Breast epithelium (tissue), 4 donors: Measurements from ENCODE around the gene ZNF425. TPM values are rescaled to one million over a fixed set of nuclear protein-coding genes. Genes with fewer than 3 reads are reported as not detected.
"Not testable (repeated sequence)": the region's sequence is repeated elsewhere in the genome, so short reads cannot be mapped to it uniquely, and the experiment has no call there.

ENCODE experiments used
- DNase-seq, 2 donors: peaks; one replicate each; pipeline ENCODE4 v3.0.0-alpha.2; 2019; ENCODE audit warnings: low spot score in 2 of 2
- H3K27ac ChIP-seq, 2 donors: fragments of 200-600 bp; sonication (generic) in 1 of 2; one replicate each; pipeline ENCODE4 v1.5.1; 2016 to 2019; ENCODE audit warnings: mild to moderate bottlenecking in 1 of 2
- H3K27me3 ChIP-seq, 2 donors: fragments of 200-600 bp; sonication (generic) in 1 of 2; one replicate each; pipeline versions ENCODE4 v1.5.1 to v1.6.0; 2017 to 2019; ENCODE audit warnings: control low read depth in 1 of 2, mild to moderate bottlenecking in 1 of 2
- H3K36me3 ChIP-seq: fragments of 200-600 bp; one replicate; pipeline ENCODE4 v1.5.1; 2019
- H3K4me1 ChIP-seq, 2 donors: fragments of 200-600 bp; sonication (generic); one replicate each; pipeline ENCODE4 v1.5.1; 2016 to 2019; ENCODE audit warnings: control low read depth in 1 of 2
- H3K4me3 ChIP-seq, 3 donors: fragments of 200-600 bp; sonication (generic); 1 replicate in 2 of 3; 2 replicates in 1 of 3; pipeline ENCODE4 v1.5.1; 2016 to 2019; ENCODE audit warnings: mild to moderate bottlenecking in 3 of 3, moderate library complexity in 2 of 3
- H3K9me3 ChIP-seq, 2 donors: fragments of 200-600 bp; sonication (generic) in 1 of 2; one replicate each; pipeline ENCODE4 v1.5.1; 2016 to 2019; ENCODE audit warnings: control low read depth in 1 of 2
- POLR2A ChIP-seq: fragments of 450-650 bp; IDR thresholded peaks from one replicate; pipeline ENCODE4 v1.6.1; 2016; ENCODE audit warnings: antibody characterized with exemption, mild to moderate bottlenecking, moderate library complexity
- POLR2AphosphoS5 ChIP-seq, 3 donors: sonication (generic); formaldehyde crosslinking; IDR thresholded peaks; one replicate each; pipeline ENCODE4 v1.6.1; 2017; ENCODE audit warnings: antibody characterized with exemption in 3 of 3
- intact Hi-C: fragments of 100-400 bp; cut with DNase I; formaldehyde crosslinking; loops from one replicate; pipeline ENCODE4 v1.15.1; 2023; ENCODE audit warnings: low total_unique reads
- total RNA-seq, 3 donors: library from RNA; depleted of rRNA; stranded (reverse); fragments of >200 nt; gene quantifications; one replicate each; pipeline ENCODE4 v1.1.0, GENCODE V29; 2016
- TF ChIP-seq, protein P1 (sequence below), 3 donors: fragments of 450-650 bp; IDR thresholded peaks; one replicate each; pipeline ENCODE4 v1.5.1; 2016 to 2017; ENCODE audit warnings: antibody characterized with exemption in 3 of 3, mild to moderate bottlenecking in 3 of 3, moderate library complexity in 3 of 3

Gene ZNF425
- total RNA-seq, 3 donors from 2014 or later = 2.1 to 4.7 (median 2.6) TPM

- Histone ChIP-seq H3K4me3 (no peak overlapping the region), H3K9me3 (no peaks in the 10 kb centered on the region), H3K4me1 (no peaks in the 10 kb centered on the region), H3K36me3 (no peaks in the 10 kb centered on the region), H3K27ac (no peak overlapping the region), H3K27me3 (no peaks in the 10 kb centered on the region)
- TF ChIP-seq POLR2A = no peak
- no peak for TF ChIP-seq POLR2AphosphoS5 (IDR thresholded peaks at IDR 0.05)
- TF ChIP-seq, protein P1, sequence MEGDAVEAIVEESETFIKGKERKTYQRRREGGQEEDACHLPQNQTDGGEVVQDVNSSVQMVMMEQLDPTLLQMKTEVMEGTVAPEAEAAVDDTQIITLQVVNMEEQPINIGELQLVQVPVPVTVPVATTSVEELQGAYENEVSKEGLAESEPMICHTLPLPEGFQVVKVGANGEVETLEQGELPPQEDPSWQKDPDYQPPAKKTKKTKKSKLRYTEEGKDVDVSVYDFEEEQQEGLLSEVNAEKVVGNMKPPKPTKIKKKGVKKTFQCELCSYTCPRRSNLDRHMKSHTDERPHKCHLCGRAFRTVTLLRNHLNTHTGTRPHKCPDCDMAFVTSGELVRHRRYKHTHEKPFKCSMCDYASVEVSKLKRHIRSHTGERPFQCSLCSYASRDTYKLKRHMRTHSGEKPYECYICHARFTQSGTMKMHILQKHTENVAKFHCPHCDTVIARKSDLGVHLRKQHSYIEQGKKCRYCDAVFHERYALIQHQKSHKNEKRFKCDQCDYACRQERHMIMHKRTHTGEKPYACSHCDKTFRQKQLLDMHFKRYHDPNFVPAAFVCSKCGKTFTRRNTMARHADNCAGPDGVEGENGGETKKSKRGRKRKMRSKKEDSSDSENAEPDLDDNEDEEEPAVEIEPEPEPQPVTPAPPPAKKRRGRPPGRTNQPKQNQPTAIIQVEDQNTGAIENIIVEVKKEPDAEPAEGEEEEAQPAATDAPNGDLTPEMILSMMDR (IDR thresholded peaks at IDR 0.05) = no peak
- DNase-seq = no peak
- intact Hi-C loops = loop anchor here (10.0 kb wide), 1 partner anchor 59 kb away; no protein-coding TSS in a partner anchor
Observed at GRCh38 chr7:149063476-149063875, 62.6 kb downstream of the ZNF425 start.

GRCh38 chr7:149062217-149062899, 63.8 kb downstream of the ZNF425 start:
- not testable (repeated sequence) for H3K4me3 ChIP-seq, H3K36me3 ChIP-seq, H3K27me3 ChIP-seq, DNase-seq, H3K9me3 ChIP-seq, H3K4me1 ChIP-seq, H3K27ac ChIP-seq
- intact Hi-C loops = loop anchor here (10.0 kb wide), 1 partner anchor 58 kb away; no protein-coding TSS in a partner anchor

DNA sequence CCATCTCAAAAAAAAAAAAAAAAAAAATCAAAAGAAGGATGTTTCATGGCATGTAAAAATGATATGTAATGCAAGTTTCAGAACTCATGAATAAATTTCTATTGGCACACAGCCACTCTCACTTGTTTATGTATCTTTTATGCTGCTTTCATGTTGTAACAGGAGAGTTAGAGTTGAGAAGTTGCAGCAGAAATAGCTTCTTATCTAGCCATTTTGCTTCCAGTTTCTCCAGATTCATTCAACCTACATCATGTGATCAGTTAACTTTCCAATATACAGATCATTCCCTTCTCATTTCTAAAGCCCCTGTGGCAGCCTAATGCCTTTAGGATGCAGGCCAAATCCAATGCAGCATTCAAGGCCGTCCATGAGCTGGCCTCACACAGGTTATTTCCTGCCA, 66.0 kb downstream of the ZNF425 start:
- TF ChIP-seq POLR2AphosphoS5 (IDR thresholded peaks at IDR 0.05) (no peak), POLR2A (no peak)
- TF ChIP-seq, protein P1 (IDR thresholded peaks at IDR 0.05) = no peak
- Histone ChIP-seq H3K27ac (no peak overlapping the region), H3K4me1 (no peaks in the 10 kb centered on the region), H3K27me3 (no peaks in the 10 kb centered on the region), H3K9me3 (no peaks in the 10 kb centered on the region), H3K4me3 (no peak overlapping the region), H3K36me3 (no peaks in the 10 kb centered on the region)
- intact Hi-C loops = loop anchor here (10.0 kb wide), 1 partner anchor 55 kb away; no protein-coding TSS in a partner anchor
- DNase-seq = no peak

- H3K4me3 ChIP-seq = no peak overlapping the region
- no peaks in the 10 kb centered on the region for H3K27me3 ChIP-seq
- no peak for TF ChIP-seq POLR2AphosphoS5 (IDR thresholded peaks at IDR 0.05)
- no peak for TF ChIP-seq POLR2A
- TF ChIP-seq, protein P1 (IDR thresholded peaks at IDR 0.05) = no peak
- H3K9me3 ChIP-seq = no peaks in the 10 kb centered on the region
- H3K36me3 ChIP-seq = no peaks in the 10 kb centered on the region
- H3K27ac ChIP-seq = no peak overlapping the region
- intact Hi-C loops = no loop called here
- no peak for DNase-seq
- H3K4me1 ChIP-seq = no peaks in the 10 kb centered on the region
Observed at GRCh38 chr7:149053885-149054284, 72.2 kb downstream of the ZNF425 start.

DNA sequence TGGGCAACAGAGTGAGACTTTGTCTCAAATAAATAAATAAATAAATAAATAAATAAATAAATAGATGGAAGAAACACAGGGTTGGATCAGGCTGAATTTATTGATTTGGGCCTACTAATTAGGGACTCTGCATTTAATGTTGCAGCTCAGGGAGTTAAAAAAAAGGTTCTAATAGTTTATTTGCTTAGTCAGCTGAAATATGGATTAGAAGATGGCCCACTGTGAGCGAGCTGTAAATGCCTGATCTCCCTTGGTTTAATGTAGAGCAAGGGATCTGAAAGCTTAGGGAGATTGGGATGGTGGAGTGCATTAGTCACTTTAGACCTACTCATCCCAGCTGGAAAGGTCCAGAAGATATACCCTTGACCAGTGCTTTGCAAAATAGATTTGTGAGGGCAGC, 72.7 kb downstream of the ZNF425 start:
- TF ChIP-seq POLR2AphosphoS5 (IDR thresholded peaks at IDR 0.05) = no peak
- DNase-seq = no peak
- Histone ChIP-seq H3K27me3 (no peaks in the 10 kb centered on the region), H3K27ac (no peak overlapping the region), H3K4me3 (no peak overlapping the region), H3K36me3 (no peaks in the 10 kb centered on the region), H3K4me1 (no peaks in the 10 kb centered on the region), H3K9me3 (no peaks in the 10 kb centered on the region)
- intact Hi-C loops = no loop called here

Other genes with a start within 250 kb of the ZNF425 start
- 1 to 10 TPM; 2.1 to 4.8 (median 4.3) TPM for gene EZH2, start 242.0 kb downstream of the ZNF425 start, total RNA-seq
- gene PDIA4, start 97.8 kb downstream of the ZNF425 start, total RNA-seq = 100 to 1,000 TPM in 1 of 3 donors, 10 to 100 TPM in 2; 53.4 to 101 (median 68.3) TPM
- 10 to 100 TPM in 1 of 3 donors, 1 to 10 TPM in 2; 2.7 to 13.2 (median 6.2) TPM for gene ZNF786, start 35.6 kb downstream of the ZNF425 start, total RNA-seq
- 10 to 100 TPM; 17.3 to 25.9 (median 22.9) TPM for gene ZNF398, start 21.1 kb upstream of the ZNF425 start, total RNA-seq
- gene ZNF282, start 69.2 kb upstream of the ZNF425 start, total RNA-seq = 10 to 100 TPM; 13.0 to 19.2 (median 17.4) TPM
- gene ZNF212, start 113.3 kb upstream of the ZNF425 start, total RNA-seq = 10 to 100 TPM in 1 of 3 donors, 1 to 10 TPM in 2; 4.3 to 12.4 (median 9.8) TPM
- 10 to 100 TPM; 13.6 to 23.9 (median 17.6) TPM for gene ZNF783, start 135.9 kb upstream of the ZNF425 start, total RNA-seq